ENCODE data around the gene GRIK3.

The GRIK3 gene

DNA sequence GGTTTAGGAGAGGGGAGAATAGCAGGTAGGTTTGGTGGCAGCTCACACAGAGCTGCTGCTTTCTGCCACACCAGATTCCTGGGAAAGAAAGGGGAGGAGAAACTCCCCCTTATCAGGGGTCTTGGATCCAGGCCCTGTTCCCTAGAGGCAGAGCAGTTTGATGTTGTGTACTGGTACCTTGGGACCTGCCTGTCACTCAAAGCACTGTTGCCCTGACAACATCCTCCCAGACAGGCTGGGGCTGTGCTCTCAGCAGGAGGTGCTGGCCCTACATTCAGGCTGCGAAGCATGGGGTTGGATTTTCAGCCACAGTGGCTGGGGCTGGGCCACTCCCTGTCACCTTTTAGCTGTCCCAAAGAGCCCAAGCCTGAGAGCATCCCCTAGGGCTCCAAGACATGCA, 188.0 kb downstream of the GRIK3 start:
- ChIA-PET POLR2A (no interaction called here), CTCF (interaction anchor here (0.6 to 1.8 kb wide), 2 partner anchors 18 to 96 kb away, joined by 7 to 8 read pairs; no protein-coding TSS in a partner anchor)
- TF ChIP-seq ZNF626 (tag by site-specific recombination; IDR thresholded peaks at IDR 0.05) (no peak), ZFP37 (tag by site-specific recombination; IDR thresholded peaks at IDR 0.05) (no peak), ZNF514 (tag by site-specific recombination; IDR thresholded peaks at IDR 0.05) (no peak), SCRT1 (tag by site-specific recombination; IDR thresholded peaks at IDR 0.05; ENCODE audit: borderline replicate concordance) (no peak), ZNF341 (tag by site-specific recombination; IDR thresholded peaks at IDR 0.05; ENCODE audit: low read depth) (no peak), ZNF121 (tag by site-specific recombination; IDR thresholded peaks at IDR 0.05) (no peak), ZNF366 (tag by site-specific recombination; conservative IDR thresholded peaks at IDR 0.05) (no peak), BCL11B (tag by site-specific recombination; IDR thresholded peaks at IDR 0.05; ENCODE audit: low read depth) (no peak), ZFP69B (tag by site-specific recombination; IDR thresholded peaks at IDR 0.05) (no peak), ZNF394 (tag by site-specific recombination; IDR thresholded peaks at IDR 0.05; ENCODE audit: borderline replicate concordance) (no peak), ZNF350 (tag by site-specific recombination; IDR thresholded peaks at IDR 0.05) (no peak), ZNF776 (tag by site-specific recombination; IDR thresholded peaks at IDR 0.05; ENCODE audit: borderline replicate concordance) (no peak), ZNF585B (tag by site-specific recombination; IDR thresholded peaks at IDR 0.05) (no peak)
- TF ChIP-seq, protein P1, sequence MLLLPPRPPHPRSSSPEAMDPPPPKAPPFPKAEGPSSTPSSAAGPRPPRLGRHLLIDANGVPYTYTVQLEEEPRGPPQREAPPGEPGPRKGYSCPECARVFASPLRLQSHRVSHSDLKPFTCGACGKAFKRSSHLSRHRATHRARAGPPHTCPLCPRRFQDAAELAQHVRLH (tag by site-specific recombination; IDR thresholded peaks at IDR 0.05): no peak
- TF ChIP-seq, protein P2, sequence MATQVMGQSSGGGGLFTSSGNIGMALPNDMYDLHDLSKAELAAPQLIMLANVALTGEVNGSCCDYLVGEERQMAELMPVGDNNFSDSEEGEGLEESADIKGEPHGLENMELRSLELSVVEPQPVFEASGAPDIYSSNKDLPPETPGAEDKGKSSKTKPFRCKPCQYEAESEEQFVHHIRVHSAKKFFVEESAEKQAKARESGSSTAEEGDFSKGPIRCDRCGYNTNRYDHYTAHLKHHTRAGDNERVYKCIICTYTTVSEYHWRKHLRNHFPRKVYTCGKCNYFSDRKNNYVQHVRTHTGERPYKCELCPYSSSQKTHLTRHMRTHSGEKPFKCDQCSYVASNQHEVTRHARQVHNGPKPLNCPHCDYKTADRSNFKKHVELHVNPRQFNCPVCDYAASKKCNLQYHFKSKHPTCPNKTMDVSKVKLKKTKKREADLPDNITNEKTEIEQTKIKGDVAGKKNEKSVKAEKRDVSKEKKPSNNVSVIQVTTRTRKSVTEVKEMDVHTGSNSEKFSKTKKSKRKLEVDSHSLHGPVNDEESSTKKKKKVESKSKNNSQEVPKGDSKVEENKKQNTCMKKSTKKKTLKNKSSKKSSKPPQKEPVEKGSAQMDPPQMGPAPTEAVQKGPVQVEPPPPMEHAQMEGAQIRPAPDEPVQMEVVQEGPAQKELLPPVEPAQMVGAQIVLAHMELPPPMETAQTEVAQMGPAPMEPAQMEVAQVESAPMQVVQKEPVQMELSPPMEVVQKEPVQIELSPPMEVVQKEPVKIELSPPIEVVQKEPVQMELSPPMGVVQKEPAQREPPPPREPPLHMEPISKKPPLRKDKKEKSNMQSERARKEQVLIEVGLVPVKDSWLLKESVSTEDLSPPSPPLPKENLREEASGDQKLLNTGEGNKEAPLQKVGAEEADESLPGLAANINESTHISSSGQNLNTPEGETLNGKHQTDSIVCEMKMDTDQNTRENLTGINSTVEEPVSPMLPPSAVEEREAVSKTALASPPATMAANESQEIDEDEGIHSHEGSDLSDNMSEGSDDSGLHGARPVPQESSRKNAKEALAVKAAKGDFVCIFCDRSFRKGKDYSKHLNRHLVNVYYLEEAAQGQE (tag by site-specific recombination; IDR thresholded peaks at IDR 0.05): no peak
- TF ChIP-seq, protein P3, sequence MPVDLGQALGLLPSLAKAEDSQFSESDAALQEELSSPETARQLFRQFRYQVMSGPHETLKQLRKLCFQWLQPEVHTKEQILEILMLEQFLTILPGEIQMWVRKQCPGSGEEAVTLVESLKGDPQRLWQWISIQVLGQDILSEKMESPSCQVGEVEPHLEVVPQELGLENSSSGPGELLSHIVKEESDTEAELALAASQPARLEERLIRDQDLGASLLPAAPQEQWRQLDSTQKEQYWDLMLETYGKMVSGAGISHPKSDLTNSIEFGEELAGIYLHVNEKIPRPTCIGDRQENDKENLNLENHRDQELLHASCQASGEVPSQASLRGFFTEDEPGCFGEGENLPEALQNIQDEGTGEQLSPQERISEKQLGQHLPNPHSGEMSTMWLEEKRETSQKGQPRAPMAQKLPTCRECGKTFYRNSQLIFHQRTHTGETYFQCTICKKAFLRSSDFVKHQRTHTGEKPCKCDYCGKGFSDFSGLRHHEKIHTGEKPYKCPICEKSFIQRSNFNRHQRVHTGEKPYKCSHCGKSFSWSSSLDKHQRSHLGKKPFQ (tag by site-specific recombination; IDR thresholded peaks at IDR 0.05): no peak
- Histone ChIP-seq H3K9me3 (ENCODE audit: control insufficient read depth, insufficient read depth, low read depth, low read length) (no peaks in the 10 kb centered on the region), H3K36me3 (ENCODE audit: control insufficient read depth in 2 of 2, insufficient read depth in 1 of 2, low read length in 2 of 2) (no peaks in the 10 kb centered on the region), H3K4me1 (ENCODE audit: control insufficient read depth, insufficient read depth, low read length) (no peaks in the 10 kb centered on the region), H3K4me3 (ENCODE audit: low read depth, low read length) (no peak overlapping the region), H3K27ac (ENCODE audit: extremely low read depth, low read depth, low read length) (no peak overlapping the region)

DNA sequence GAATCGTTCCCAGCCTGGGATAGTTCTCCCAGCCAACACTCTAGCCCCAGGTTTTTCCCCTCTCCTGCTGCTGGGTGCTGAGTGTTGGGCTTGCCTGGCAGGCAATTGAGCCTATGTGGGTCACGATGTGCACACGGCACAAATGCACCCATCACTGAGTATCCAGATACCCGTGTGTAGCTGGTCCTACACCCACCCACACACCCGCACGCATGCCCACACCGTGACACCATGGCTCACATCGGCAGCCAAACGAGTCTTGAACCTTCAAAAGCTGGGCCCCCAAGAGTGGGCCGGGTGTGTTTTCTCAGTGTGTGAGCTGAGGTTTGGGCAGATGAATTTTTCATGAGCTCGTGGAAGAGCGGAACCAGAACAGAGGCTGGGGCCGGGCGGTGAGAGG, 188.5 kb downstream of the GRIK3 start:
- H3K9me3 ChIP-seq (ENCODE audit: control insufficient read depth, insufficient read depth, low read depth, low read length): no peaks in the 10 kb centered on the region
- ChIA-PET CTCF (interaction anchor here (1.8 kb wide), 1 partner anchor 18 kb away, joined by 8 read pairs; no protein-coding TSS in a partner anchor), POLR2A (no interaction called here)
- TF ChIP-seq ZNF391 (tag by site-specific recombination; IDR thresholded peaks at IDR 0.05; ENCODE audit: borderline replicate concordance, low read depth): no peak
- no peak for TF ChIP-seq ZNF302 (tag by site-specific recombination; IDR thresholded peaks at IDR 0.05; ENCODE audit: low read depth)
- no peak for TF ChIP-seq ZNF530 (tag by site-specific recombination; IDR thresholded peaks at IDR 0.05; ENCODE audit: low read depth)
- TF ChIP-seq ZNF132 (tag by site-specific recombination; IDR thresholded peaks at IDR 0.05; ENCODE audit: borderline replicate concordance): no peak
- TF ChIP-seq, protein P4, sequence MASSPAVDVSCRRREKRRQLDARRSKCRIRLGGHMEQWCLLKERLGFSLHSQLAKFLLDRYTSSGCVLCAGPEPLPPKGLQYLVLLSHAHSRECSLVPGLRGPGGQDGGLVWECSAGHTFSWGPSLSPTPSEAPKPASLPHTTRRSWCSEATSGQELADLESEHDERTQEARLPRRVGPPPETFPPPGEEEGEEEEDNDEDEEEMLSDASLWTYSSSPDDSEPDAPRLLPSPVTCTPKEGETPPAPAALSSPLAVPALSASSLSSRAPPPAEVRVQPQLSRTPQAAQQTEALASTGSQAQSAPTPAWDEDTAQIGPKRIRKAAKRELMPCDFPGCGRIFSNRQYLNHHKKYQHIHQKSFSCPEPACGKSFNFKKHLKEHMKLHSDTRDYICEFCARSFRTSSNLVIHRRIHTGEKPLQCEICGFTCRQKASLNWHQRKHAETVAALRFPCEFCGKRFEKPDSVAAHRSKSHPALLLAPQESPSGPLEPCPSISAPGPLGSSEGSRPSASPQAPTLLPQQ (tag by site-specific recombination; IDR thresholded peaks at IDR 0.05): no peak
- H3K4me1 ChIP-seq (ENCODE audit: control insufficient read depth, insufficient read depth, low read length): no peaks in the 10 kb centered on the region
- H3K27ac ChIP-seq (ENCODE audit: extremely low read depth, low read depth, low read length): no peak overlapping the region
- no peak overlapping the region for H3K4me3 ChIP-seq (ENCODE audit: low read depth, low read length)
- H3K36me3 ChIP-seq (ENCODE audit: control insufficient read depth in 2 of 2, insufficient read depth in 1 of 2, low read length in 2 of 2): no peaks in the 10 kb centered on the region
